HepG2 (cell line): ENCODE measurements around the gene PPP2R5C. TPM values are rescaled to one million over a fixed set of nuclear protein-coding genes. Genes with fewer than 3 reads are reported as not detected.

Experiments used
- ATAC-seq: fragments of 200-7000 bp; cut with Tn5 transposase; 3 replicates; pipeline ENCODE4 v1.9.1; 2020; ENCODE audit warnings: mild to moderate bottlenecking, moderate library complexity
- BruUV-seq: library from RNA; stranded (reverse); fragments of 400-500 nt; replicated peaks from 2 replicates; lab custom pipeline; 2021; lab: Mats Ljungman, UMichigan
- CTCF ChIA-PET: fragments of 300-600 bp; formaldehyde crosslinking; extraction: SDS; loops from one replicate; lab custom pipeline; 2021; ENCODE audit warnings: low total read pairs, inconsistent platforms, low intra/inter-chr PET ratio; lab: Yijun Ruan, JAX
- POLR2A ChIA-PET: fragments of 350-600 bp; sonication (Branson Sonifier 250); formaldehyde crosslinking; loops from one replicate; lab custom pipeline; 2020; ENCODE audit warnings: antibody characterized with exemption, inconsistent platforms; lab: Yijun Ruan, JAX
- DNase-seq: peaks from one replicate; pipeline ENCODE4 v3.0.0-alpha.2; 2015; ENCODE audit warnings: low spot score
- FAIRE-seq: peaks from 3 replicates; lab custom pipeline; 2011; peaks lifted over from hg19 to GRCh38; lab: Jason Lieb, UNC
- H2AFZ ChIP-seq: one replicate; pipeline ENCODE4 v1.6.1; 2011; ENCODE audit warnings: low read length, inconsistent platforms
- H3K27ac ChIP-seq: fragments of 300-600 bp; 3 replicates; pipeline ENCODE4 v1.8.0; 2011; ENCODE audit warnings: mixed run types, mild to moderate bottlenecking, mixed read lengths, low read length, inconsistent platforms; ENCODE audit not compliant: insufficient read depth; ENCODE audit errors: extremely low read length
- H3K27me3 ChIP-seq, 2 experiments: fragments of 200-600 bp in 1 of 2; 2 replicates in 1 of 2; 3 replicates in 1 of 2; pipeline versions ENCODE4 v1.6.0 to v1.8.0; 2011; ENCODE audit warnings: low read length in 2 of 2, mild to moderate bottlenecking in 2 of 2, moderate library complexity in 2 of 2, inconsistent platforms in 1 of 2; ENCODE audit not compliant: insufficient read depth in 2 of 2, control insufficient read depth in 1 of 2
- H3K36me3 ChIP-seq, 2 experiments: fragments of 200-600 bp in 1 of 2; replicated peaks in 1 of 2; 2 replicates in 1 of 2; 3 replicates in 1 of 2; pipeline versions ENCODE4 v1.5.1 to v1.8.0; 2011; ENCODE audit warnings: low read length in 2 of 2, inconsistent platforms in 1 of 2; ENCODE audit not compliant: insufficient read depth in 2 of 2, control insufficient read depth in 1 of 2
- H3K4me1 ChIP-seq: 2 replicates; pipeline ENCODE4 v1.5.1; 2012; ENCODE audit warnings: low read length, inconsistent platforms; ENCODE audit not compliant: insufficient read depth
- H3K4me2 ChIP-seq: 2 replicates; pipeline ENCODE4 v1.6.0; 2011; ENCODE audit warnings: low read depth, low read length, inconsistent platforms
- H3K4me3 ChIP-seq, 3 experiments: fragments of 200-600 bp in 1 of 3; sonication (generic), shearing (Covaris generic) in 1 of 3; replicated peaks in 1 of 3; 2 replicates each; pipeline ENCODE4 v1.5.1; 2011 to 2016; ENCODE audit warnings: low read length in 3 of 3, inconsistent platforms in 2 of 3, low read depth in 2 of 3, mild to moderate bottlenecking in 2 of 3, control low read depth in 1 of 3, mixed read lengths in 1 of 3; ENCODE audit not compliant: insufficient read depth in 1 of 3
- H3K79me2 ChIP-seq: one replicate; pipeline ENCODE4 v1.6.1; 2011; ENCODE audit warnings: low read length, inconsistent platforms; ENCODE audit not compliant: insufficient read depth
- H3K9ac ChIP-seq: 2 replicates; pipeline ENCODE4 v1.6.0; 2011; ENCODE audit warnings: mild to moderate bottlenecking, low read depth, low read length, inconsistent platforms; ENCODE audit not compliant: insufficient read depth
- H3K9me3 ChIP-seq: 2 replicates; pipeline ENCODE4 v1.5.1; 2012; ENCODE audit warnings: mild to moderate bottlenecking, low read length
- H4K20me1 ChIP-seq: 2 replicates; pipeline ENCODE4 v1.6.0; 2011; ENCODE audit warnings: inconsistent platforms, mild to moderate bottlenecking, low read length, moderate library complexity; ENCODE audit not compliant: insufficient read depth
- ADNP ChIP-seq: sonication (generic); formaldehyde crosslinking; IDR thresholded peaks from 2 replicates; pipeline ENCODE4 v1.4.0; 2020; ENCODE audit warnings: missing genetic modification reagents
- CBX2 ChIP-seq, 2 experiments: fragments of 200-600 bp in 1 of 2; sonication (generic); formaldehyde crosslinking in 1 of 2; IDR thresholded peaks; 2 replicates each; pipeline versions ENCODE4 v1.7.0 to v1.8.1; 2018 to 2022; ENCODE audit warnings: low read depth in 2 of 2, low read length in 1 of 2, mild to moderate bottlenecking in 1 of 2, missing genetic modification reagents in 1 of 2
- FOSL2 ChIP-seq: sonication (generic); formaldehyde crosslinking; IDR thresholded peaks from 2 replicates; pipeline ENCODE4 v1.4.0; 2020; ENCODE audit warnings: missing genetic modification reagents
- FOXK2 ChIP-seq: fragments of 450-650 bp; IDR thresholded peaks from 2 replicates; pipeline ENCODE4 v1.6.1; 2016
- MIER2 ChIP-seq: IDR thresholded peaks from 2 replicates; pipeline ENCODE4 v1.6.1; 2016; ENCODE audit warnings: missing biosample characterization, missing genetic modification reagents
- RARG ChIP-seq: sonication (generic); formaldehyde crosslinking; IDR thresholded peaks from 2 replicates; pipeline ENCODE4 v1.4.0; 2020; ENCODE audit warnings: low read depth, mild to moderate bottlenecking, missing genetic modification reagents
- RBFOX2 ChIP-seq: fragments of 200-400 bp; formaldehyde crosslinking; IDR thresholded peaks from 2 replicates; pipeline ENCODE4 v1.6.1; 2017; ENCODE audit warnings: low read depth, mild to moderate bottlenecking, low read length
- ZBTB44 ChIP-seq: sonication (generic); formaldehyde crosslinking; IDR thresholded peaks from 2 replicates; pipeline ENCODE4 v1.4.0; 2020; ENCODE audit warnings: missing genetic modification reagents
- ZKSCAN8 ChIP-seq: IDR thresholded peaks from 2 replicates; pipeline ENCODE4 v1.6.1; 2016; ENCODE audit warnings: borderline replicate concordance, missing genetic modification reagents, missing compliant biosample characterization
- ZNF432 ChIP-seq: sonication (generic); formaldehyde crosslinking; IDR thresholded peaks from 2 replicates; pipeline ENCODE4 v1.5.0; 2020; ENCODE audit warnings: missing genetic modification reagents, mild to moderate bottlenecking, borderline replicate concordance
- ZNF746 ChIP-seq: sonication (generic); formaldehyde crosslinking; IDR thresholded peaks from 2 replicates; pipeline ENCODE4 v1.8.0; 2022; ENCODE audit warnings: mild to moderate bottlenecking, missing genetic modification reagents
- ZNF75D ChIP-seq: sonication (generic); formaldehyde crosslinking; IDR thresholded peaks from 2 replicates; pipeline ENCODE4 v1.8.1; 2023; ENCODE audit warnings: missing genetic modification reagents, mild to moderate bottlenecking, borderline replicate concordance
- WGBS: methylation state at CpG from one replicate; pipeline ENCODE4 v1.1.6; 2017; ENCODE audit warnings: low lambda C conversion rate; 5-methylcytosine and 5-hydroxymethylcytosine counted together
- in situ Hi-C: cut with HindIII; loops from 2 replicates; pipeline ENCODE4 v1.10.0; 2017; ENCODE audit warnings: low pct_unique_long_range_greater_than_20kb; ENCODE audit not compliant: extremely low pct_ligation_motif_present
- intact Hi-C: fragments of 100-400 bp; cut with micrococcal nuclease; formaldehyde crosslinking; loops from one replicate; pipeline ENCODE4 v1.10.0; 2022; ENCODE audit not compliant: unreplicated experiment
- polyA plus RNA-seq, 8 experiments: library from polyadenylated mRNA; depleted of rRNA in 3 of 8; stranded (reverse) in 7 of 8; unstranded in 1 of 8; fragments of >200 nt; fragmentation: Illumina TruSeq in 4 of 8; extraction: Trizol in 4 of 8; gene quantifications; 2 replicates each; pipeline versions ENCODE4 v1.2.1 to v1.2.3, GENCODE V29; 2011 to 2016; ENCODE audit warnings: low read depth in 4 of 8, missing spikeins in 1 of 8, mixed read lengths in 1 of 8; ENCODE audit not compliant: insufficient read depth in 1 of 8
- total RNA-seq, 5 experiments: library from RNA; depleted of rRNA; stranded (reverse); fragments of >200 nt; fragmentation: Illumina TruSeq; extraction: Trizol; gene quantifications; 2 replicates each; pipeline ENCODE4 v1.2.3, GENCODE V29; 2016; ENCODE audit warnings: low read depth in 1 of 5
- TF ChIP-seq, protein P1 (sequence below): sonication (generic); formaldehyde crosslinking; IDR thresholded peaks from 2 replicates; pipeline ENCODE4 v1.5.1; 2020; ENCODE audit warnings: mild to moderate bottlenecking, missing genetic modification reagents
- TF ChIP-seq, protein P2 (sequence below): sonication (generic); formaldehyde crosslinking; IDR thresholded peaks from 2 replicates; pipeline ENCODE4 v1.5.1; 2020; ENCODE audit warnings: missing genetic modification reagents, mild to moderate bottlenecking, borderline replicate concordance

Gene PPP2R5C
- total and polyA plus RNA-seq, 2 of the 13 experiments (the other 11 are each of a cell fraction or from before 2014, with no cell fraction given) = 74.3 to 78.5 TPM

GRCh38 chr14:101740981-101741380, 20.5 kb upstream of the PPP2R5C start:
- peaks cover 19% of the 10 kb centered on the region for H3K4me1 ChIP-seq
- ChIA-PET CTCF (no interaction called here), POLR2A (no interaction called here)
- no peak overlapping the region for H3K4me3 ChIP-seq
- DNase-seq (no peak), FAIRE-seq (no peak)
- H3K27me3 ChIP-seq = peaks cover 2 to 21% of the 10 kb centered on the region in 2 experiments; a peak in 4 of 5 replicates
- BruUV-seq = no TSS peak
- peaks cover 15% of the 10 kb centered on the region for H3K9me3 ChIP-seq
- no peaks in the 10 kb centered on the region for H4K20me1 ChIP-seq
- intact Hi-C loops (no loop called here), in situ Hi-C loops (no loop called here)
- no peaks in the 10 kb centered on the region for H3K36me3 ChIP-seq
- WGBS = 0% methylated on average over 1 of the region's 3 CpGs
- TF ChIP-seq RBFOX2 = no peak
- TF ChIP-seq FOXK2 = no peak
- TF ChIP-seq ZKSCAN8 (CRISPR knock-in tag) = no peak
- TF ChIP-seq, protein P1, sequence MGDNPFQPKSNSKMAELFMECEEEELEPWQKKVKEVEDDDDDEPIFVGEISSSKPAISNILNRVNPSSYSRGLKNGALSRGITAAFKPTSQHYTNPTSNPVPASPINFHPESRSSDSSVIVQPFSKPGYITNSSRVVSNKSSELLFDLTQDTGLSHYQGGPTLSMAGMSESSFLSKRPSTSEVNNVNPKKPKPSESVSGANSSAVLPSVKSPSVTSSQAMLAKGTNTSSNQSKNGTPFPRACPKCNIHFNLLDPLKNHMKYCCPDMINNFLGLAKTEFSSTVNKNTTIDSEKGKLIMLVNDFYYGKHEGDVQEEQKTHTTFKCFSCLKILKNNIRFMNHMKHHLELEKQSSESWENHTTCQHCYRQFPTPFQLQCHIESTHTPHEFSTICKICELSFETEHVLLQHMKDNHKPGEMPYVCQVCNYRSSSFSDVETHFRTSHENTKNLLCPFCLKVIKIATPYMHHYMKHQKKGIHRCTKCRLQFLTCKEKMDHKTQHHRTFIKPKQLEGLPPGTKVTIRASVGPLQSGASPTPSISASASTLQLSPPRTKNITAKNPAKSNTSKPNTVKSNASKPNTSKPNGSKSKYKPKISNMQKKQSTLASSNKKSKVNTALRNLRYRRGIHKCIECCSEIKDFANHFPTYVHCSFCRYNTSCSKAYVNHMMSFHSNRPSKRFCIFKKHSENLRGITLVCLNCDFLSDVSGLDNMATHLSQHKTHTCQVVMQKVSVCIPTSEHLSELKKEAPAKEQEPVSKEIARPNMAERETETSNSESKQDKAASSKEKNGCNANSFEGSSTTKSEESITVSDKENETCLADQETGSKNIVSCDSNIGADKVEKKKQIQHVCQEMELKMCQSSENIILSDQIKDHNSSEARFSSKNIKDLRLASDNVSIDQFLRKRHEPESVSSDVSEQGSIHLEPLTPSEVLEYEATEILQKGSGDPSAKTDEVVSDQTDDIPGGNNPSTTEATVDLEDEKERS (CRISPR knock-in tag) = 0 out of 2 replicates have a peak, but pooled peaks have one; percentile 37
- TF ChIP-seq, all 625 proteins: peak for 1
- no peak overlapping the region for H3K27ac ChIP-seq
- no peak overlapping the region for H3K9ac ChIP-seq
- no peak overlapping the region for H3K4me2 ChIP-seq
- H3K79me2 ChIP-seq = no peaks in the 10 kb centered on the region
- no peak overlapping the region for H2AFZ ChIP-seq
- no peak for ATAC-seq

DNA sequence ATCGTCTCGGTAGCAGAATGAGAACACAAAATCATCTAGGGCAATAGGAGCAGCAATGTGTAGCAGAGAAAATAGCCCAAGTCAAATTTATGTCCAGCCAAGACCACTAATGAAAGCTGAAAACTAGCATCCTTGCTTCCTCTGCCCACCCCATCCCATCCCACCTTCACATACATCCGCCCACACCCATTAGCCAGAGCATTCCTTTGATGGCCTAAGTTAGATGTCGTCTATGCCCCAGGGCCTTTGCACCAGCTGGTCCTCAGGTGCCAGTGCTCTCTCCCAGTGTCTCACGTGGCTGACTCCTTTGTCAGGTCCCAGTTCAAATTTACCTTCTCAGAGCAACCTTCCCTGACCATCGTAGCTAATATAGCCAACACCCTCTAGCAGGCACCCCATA, 17.8 kb upstream of the PPP2R5C start:
- BruUV-seq = no TSS peak
- no peak overlapping the region for H3K4me2 ChIP-seq
- H3K27me3 ChIP-seq = peaks cover 0 to 4% of the 10 kb centered on the region in 2 experiments; a peak in 1 of 5 replicates
- ChIA-PET CTCF (no interaction called here), POLR2A (no interaction called here)
- no peak overlapping the region for H3K4me3 ChIP-seq
- no peaks in the 10 kb centered on the region for H3K4me1 ChIP-seq
- in situ Hi-C loops (no loop called here), intact Hi-C loops (no loop called here)
- WGBS = 58% methylated on average over 6 of the region's 6 CpGs
- no peak overlapping the region for H3K27ac ChIP-seq
- peaks cover 15% of the 10 kb centered on the region for H3K9me3 ChIP-seq
- no peak overlapping the region for H3K9ac ChIP-seq
- H3K36me3 ChIP-seq = no peaks in the 10 kb centered on the region
- no peaks in the 10 kb centered on the region for H4K20me1 ChIP-seq
- ATAC-seq (no peak), FAIRE-seq (no peak), DNase-seq (no peak)
- no peak overlapping the region for H2AFZ ChIP-seq
- no peaks in the 10 kb centered on the region for H3K79me2 ChIP-seq
- TF ChIP-seq MIER2 (CRISPR knock-in tag) = no peak
- TF ChIP-seq ZNF75D (CRISPR knock-in tag) = no peak
- TF ChIP-seq RARG (CRISPR knock-in tag) = no peak
- no peak for TF ChIP-seq FOSL2 (CRISPR knock-in tag)
- TF ChIP-seq ZNF432 (CRISPR knock-in tag) = no peak
- TF ChIP-seq ZNF746 (CRISPR knock-in tag) = no peak
- no peak for TF ChIP-seq ZBTB44 (CRISPR knock-in tag)
- TF ChIP-seq, protein P2, sequence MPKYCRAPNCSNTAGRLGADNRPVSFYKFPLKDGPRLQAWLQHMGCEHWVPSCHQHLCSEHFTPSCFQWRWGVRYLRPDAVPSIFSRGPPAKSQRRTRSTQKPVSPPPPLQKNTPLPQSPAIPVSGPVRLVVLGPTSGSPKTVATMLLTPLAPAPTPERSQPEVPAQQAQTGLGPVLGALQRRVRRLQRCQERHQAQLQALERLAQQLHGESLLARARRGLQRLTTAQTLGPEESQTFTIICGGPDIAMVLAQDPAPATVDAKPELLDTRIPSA (CRISPR knock-in tag) = no peak
- TF ChIP-seq CBX2 (IDR thresholded peaks at IDR 0.05; ENCODE audit: low read depth, low read length) = no peak
- no peak for TF ChIP-seq CBX2 (CRISPR knock-in tag; IDR thresholded peaks at IDR 0.05; ENCODE audit: low read depth)
- TF ChIP-seq ADNP (CRISPR knock-in tag) = no peak
